ENCODE measurements around the gene HAL. TPM values are rescaled to one million over a fixed set of nuclear protein-coding genes. Genes with fewer than 3 reads are reported as not detected.

Gene HAL
- total and polyA plus RNA-seq, 2 of the 13 experiments (the other 11 are each of a cell fraction or from before 2014, with no cell fraction given), result 0.89 to 37.8 TPM

DNA sequence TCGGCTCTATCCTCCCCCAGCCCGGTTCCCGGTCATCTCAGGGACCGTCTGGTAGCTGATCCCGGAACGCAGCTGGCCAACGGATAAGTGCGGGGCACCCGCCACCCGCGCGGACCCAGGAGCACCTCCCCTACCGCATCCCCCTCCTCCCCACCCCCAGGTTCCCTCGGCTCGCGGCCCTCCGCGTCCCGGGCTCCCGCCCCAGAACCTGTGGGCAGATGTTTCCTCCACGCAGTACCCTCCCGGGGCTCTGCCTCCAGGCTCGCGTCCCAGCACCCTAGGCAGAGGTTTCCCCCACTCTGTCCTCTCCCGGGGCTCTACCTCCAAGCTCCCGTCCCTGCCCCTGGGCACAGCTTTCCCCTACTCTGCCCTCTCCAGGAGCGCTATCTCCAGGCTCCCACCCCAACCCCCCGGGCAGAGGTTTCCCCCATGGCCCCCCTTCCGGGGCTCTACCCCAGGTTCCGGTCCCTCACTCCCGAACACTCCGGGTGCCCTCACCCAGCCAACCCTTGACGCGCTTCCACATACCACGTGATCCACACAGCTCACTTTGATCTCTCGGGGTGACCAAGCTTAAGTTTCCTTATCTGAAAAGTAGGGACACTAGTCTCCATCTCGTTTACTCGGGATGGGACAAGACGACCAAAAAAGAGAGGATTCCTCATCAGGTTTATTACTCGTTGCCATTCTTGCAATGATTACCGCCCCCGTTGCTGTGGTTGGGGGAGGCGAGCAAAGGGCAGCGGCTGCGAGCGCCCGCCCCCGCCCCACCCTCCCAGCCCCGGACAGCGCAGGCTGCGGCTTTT is 53.4 kb downstream of the HAL start, which contains the start of gene CCDC38 (continued):
- TF ChIP-seq, protein P1, sequence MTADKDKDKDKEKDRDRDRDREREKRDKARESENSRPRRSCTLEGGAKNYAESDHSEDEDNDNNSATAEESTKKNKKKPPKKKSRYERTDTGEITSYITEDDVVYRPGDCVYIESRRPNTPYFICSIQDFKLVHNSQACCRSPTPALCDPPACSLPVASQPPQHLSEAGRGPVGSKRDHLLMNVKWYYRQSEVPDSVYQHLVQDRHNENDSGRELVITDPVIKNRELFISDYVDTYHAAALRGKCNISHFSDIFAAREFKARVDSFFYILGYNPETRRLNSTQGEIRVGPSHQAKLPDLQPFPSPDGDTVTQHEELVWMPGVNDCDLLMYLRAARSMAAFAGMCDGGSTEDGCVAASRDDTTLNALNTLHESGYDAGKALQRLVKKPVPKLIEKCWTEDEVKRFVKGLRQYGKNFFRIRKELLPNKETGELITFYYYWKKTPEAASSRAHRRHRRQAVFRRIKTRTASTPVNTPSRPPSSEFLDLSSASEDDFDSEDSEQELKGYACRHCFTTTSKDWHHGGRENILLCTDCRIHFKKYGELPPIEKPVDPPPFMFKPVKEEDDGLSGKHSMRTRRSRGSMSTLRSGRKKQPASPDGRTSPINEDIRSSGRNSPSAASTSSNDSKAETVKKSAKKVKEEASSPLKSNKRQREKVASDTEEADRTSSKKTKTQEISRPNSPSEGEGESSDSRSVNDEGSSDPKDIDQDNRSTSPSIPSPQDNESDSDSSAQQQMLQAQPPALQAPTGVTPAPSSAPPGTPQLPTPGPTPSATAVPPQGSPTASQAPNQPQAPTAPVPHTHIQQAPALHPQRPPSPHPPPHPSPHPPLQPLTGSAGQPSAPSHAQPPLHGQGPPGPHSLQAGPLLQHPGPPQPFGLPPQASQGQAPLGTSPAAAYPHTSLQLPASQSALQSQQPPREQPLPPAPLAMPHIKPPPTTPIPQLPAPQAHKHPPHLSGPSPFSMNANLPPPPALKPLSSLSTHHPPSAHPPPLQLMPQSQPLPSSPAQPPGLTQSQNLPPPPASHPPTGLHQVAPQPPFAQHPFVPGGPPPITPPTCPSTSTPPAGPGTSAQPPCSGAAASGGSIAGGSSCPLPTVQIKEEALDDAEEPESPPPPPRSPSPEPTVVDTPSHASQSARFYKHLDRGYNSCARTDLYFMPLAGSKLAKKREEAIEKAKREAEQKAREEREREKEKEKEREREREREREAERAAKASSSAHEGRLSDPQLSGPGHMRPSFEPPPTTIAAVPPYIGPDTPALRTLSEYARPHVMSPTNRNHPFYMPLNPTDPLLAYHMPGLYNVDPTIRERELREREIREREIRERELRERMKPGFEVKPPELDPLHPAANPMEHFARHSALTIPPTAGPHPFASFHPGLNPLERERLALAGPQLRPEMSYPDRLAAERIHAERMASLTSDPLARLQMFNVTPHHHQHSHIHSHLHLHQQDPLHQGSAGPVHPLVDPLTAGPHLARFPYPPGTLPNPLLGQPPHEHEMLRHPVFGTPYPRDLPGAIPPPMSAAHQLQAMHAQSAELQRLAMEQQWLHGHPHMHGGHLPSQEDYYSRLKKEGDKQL (CRISPR knock-in tag; IDR thresholded peaks at IDR 0.05; ENCODE audit: low read depth), result peak; percentile 13; the same call in 1 of the 2 replicates
- TF ChIP-seq, protein P2, sequence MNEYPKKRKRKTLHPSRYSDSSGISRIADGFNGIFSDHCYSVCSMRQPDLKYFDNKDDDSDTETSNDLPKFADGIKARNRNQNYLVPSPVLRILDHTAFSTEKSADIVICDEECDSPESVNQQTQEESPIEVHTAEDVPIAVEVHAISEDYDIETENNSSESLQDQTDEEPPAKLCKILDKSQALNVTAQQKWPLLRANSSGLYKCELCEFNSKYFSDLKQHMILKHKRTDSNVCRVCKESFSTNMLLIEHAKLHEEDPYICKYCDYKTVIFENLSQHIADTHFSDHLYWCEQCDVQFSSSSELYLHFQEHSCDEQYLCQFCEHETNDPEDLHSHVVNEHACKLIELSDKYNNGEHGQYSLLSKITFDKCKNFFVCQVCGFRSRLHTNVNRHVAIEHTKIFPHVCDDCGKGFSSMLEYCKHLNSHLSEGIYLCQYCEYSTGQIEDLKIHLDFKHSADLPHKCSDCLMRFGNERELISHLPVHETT (CRISPR knock-in tag; conservative IDR thresholded peaks at IDR 0.05), result no peak
- TF ChIP-seq, protein P3, sequence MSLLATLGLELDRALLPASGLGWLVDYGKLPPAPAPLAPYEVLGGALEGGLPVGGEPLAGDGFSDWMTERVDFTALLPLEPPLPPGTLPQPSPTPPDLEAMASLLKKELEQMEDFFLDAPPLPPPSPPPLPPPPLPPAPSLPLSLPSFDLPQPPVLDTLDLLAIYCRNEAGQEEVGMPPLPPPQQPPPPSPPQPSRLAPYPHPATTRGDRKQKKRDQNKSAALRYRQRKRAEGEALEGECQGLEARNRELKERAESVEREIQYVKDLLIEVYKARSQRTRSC (CRISPR knock-in tag; IDR thresholded peaks at IDR 0.05; ENCODE audit: low read depth), result no peak
- peak; percentile 22; the same call in 1 of the 2 replicates for TF ChIP-seq HDAC2 (CRISPR knock-in tag; IDR thresholded peaks at IDR 0.05)
- TF ChIP-seq ZNF713 (CRISPR knock-in tag; IDR thresholded peaks at IDR 0.05), result no peak
- TF ChIP-seq CENPX (CRISPR knock-in tag; IDR thresholded peaks at IDR 0.05), result no peak
- no peak for TF ChIP-seq ZNF232 (CRISPR knock-in tag; IDR thresholded peaks at IDR 0.05; ENCODE audit: borderline replicate concordance)
- no peak for TF ChIP-seq SIX4 (CRISPR knock-in tag; IDR thresholded peaks at IDR 0.05)
- no peak for TF ChIP-seq ZBTB20 (CRISPR knock-in tag; IDR thresholded peaks at IDR 0.05; ENCODE audit: borderline replicate concordance, low read depth)
- no peak for TF ChIP-seq FOSL1 (CRISPR knock-in tag; IDR thresholded peaks at IDR 0.05; ENCODE audit: borderline replicate concordance)
- no peak for TF ChIP-seq FOXA3 (CRISPR knock-in tag; IDR thresholded peaks at IDR 0.05)
- TF ChIP-seq KLF9 (CRISPR knock-in tag; IDR thresholded peaks at IDR 0.05; ENCODE audit: low read depth), result no peak
- peak; percentile 49; the same call in 1 of the 2 replicates for TF ChIP-seq ZC3H4 (CRISPR knock-in tag; IDR thresholded peaks at IDR 0.05; ENCODE audit: borderline replicate concordance)
- TF ChIP-seq, protein P4, sequence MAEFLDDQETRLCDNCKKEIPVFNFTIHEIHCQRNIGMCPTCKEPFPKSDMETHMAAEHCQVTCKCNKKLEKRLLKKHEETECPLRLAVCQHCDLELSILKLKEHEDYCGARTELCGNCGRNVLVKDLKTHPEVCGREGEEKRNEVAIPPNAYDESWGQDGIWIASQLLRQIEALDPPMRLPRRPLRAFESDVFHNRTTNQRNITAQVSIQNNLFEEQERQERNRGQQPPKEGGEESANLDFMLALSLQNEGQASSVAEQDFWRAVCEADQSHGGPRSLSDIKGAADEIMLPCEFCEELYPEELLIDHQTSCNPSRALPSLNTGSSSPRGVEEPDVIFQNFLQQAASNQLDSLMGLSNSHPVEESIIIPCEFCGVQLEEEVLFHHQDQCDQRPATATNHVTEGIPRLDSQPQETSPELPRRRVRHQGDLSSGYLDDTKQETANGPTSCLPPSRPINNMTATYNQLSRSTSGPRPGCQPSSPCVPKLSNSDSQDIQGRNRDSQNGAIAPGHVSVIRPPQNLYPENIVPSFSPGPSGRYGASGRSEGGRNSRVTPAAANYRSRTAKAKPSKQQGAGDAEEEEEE (CRISPR knock-in tag; IDR thresholded peaks at IDR 0.05; ENCODE audit: borderline replicate concordance), result no peak
- TF ChIP-seq ZC3H13 (CRISPR knock-in tag; IDR thresholded peaks at IDR 0.05), result no peak
- TF ChIP-seq, protein P5, sequence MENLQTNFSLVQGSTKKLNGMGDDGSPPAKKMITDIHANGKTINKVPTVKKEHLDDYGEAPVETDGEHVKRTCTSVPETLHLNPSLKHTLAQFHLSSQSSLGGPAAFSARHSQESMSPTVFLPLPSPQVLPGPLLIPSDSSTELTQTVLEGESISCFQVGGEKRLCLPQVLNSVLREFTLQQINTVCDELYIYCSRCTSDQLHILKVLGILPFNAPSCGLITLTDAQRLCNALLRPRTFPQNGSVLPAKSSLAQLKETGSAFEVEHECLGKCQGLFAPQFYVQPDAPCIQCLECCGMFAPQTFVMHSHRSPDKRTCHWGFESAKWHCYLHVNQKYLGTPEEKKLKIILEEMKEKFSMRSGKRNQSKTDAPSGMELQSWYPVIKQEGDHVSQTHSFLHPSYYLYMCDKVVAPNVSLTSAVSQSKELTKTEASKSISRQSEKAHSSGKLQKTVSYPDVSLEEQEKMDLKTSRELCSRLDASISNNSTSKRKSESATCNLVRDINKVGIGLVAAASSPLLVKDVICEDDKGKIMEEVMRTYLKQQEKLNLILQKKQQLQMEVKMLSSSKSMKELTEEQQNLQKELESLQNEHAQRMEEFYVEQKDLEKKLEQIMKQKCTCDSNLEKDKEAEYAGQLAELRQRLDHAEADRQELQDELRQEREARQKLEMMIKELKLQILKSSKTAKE (CRISPR knock-in tag; IDR thresholded peaks at IDR 0.05; ENCODE audit: borderline replicate concordance), result no peak; the same call in 1 of the 2 replicates
